HG02588 (cell line): ENCODE measurements around the gene ARHGAP10.
A peak's percentile ranks its signal among the peaks of the same experiment; 100 is the strongest.
"Not testable (repeated sequence)": the region's sequence is repeated elsewhere in the genome, so short reads cannot be mapped to it uniquely, and the experiment has no call there.

Source experiments
- ATAC-seq: cut with Tn5 transposase; IDR thresholded peaks from one replicate; pipeline ENCODE4 v1.9.1; 2021; ENCODE audit warnings: mild to moderate bottlenecking, moderate library complexity; ENCODE audit not compliant: unreplicated experiment

Gene ARHGAP10

DNA sequence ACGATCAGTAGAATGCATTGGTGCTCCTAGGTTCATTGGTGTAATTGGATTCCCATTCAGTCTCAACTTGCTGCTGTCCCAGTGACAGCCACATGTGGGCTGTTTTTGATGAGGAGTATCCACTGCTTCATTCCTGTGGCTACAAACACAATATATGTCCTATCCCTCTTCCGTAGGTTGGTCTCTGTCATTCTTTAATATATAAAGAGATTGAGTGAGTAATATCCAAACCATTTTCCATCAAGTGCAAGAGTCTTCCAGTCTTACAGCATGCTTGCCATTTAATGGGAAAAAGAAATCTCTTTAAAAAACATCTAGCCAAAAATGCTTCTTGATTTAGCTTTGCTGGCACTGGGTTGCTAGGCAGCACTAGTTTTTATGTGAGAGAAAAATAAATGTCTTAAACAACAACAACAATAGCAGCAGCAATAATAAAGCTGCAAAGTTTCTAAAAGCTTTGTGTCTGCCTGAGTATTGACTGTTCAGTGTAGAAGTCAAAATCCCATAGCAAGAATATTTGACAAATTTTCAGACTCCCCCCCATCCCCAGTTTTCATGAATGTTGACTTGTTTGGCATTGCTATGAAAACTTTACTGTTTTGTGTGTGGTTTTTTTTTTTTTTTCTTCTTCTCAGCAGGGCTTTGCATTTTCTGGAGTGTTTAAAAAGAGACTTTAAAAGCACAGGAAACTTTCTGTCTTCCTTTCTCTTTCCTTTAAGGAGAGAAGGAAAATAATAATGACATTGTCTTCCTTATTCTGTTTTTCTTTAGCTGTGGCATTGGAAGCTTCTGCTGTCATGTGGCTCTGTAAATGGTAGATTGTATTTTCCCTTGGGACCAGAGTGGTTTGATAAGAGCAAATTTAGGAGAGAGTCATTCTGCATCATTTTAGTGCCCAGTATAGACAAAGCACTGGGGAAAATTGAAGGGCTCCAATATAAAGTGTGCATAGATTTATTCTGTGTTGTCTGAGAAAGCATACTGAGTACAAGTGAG is 244.3 kb downstream of the ARHGAP10 start:
- ATAC-seq: no peak

DNA sequence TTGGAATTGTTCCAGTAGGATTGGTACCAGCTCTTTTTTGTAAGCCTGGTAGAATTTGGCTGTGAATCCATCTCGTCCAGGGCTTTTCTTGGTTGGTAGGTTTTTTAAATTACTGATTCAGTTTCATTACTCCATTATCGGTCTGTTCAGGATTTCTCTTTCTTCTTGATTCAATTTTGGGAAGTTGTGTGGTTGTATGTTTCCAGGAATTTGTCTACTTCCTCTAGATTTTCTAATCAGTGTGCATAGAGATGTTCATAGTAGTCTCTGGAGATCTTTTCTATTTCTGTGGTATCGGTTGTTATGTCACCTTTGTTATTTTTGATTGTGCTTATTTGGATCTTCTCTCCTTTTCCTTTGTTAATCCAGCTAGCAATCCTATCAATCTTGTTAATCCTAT is 248.7 kb downstream of the ARHGAP10 start:
- ATAC-seq: no peak

GRCh38 chr4:147981305-147981704 is 249.4 kb downstream of the ARHGAP10 start:
- ATAC-seq: peak; percentile 96

GRCh38 chr4:147984065-147984777 is 252.3 kb downstream of the ARHGAP10 start:
- no peak for ATAC-seq

DNA sequence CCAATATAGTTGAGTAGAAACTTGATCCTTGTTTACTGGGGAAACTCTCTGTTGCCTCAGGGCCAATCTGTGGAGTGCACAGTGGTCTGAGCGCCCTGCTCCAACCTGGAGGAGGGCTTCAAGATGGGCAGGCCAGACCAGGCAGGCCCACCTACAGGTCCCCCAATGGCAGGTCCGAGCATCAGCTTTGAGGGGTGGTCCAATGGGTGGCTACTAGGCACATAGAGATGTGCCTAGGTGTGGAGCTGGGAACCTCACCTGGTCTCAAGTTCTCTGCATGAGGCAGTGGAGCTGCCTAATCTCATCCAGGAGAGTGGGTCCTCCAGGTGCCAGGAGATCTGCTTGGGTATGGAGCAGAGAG is 252.9 kb downstream of the ARHGAP10 start:
- no peak for ATAC-seq

DNA sequence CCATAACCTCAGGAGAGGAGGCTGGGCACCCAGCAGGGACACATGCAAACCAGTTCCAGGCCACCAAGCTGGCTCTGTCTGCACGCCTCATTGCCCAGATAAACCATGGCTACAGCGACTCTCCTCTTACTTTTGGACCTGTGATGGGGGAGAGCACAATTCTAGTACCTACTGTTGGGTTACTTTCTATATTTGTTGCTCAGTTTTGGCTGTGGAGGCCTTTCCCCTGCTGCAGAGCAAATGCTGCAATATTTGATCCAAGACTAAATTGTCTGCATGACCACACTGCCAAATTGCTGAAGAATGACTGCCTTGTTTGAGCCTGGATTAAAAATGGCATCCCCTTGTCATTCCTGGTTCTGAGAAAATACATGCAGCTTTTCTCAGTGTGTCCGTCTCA is 253.5 kb downstream of the ARHGAP10 start:
- ATAC-seq: no peak

- peak; percentile 72 for ATAC-seq
Observed at GRCh38 chr4:147987252-147987651, 255.4 kb downstream of the ARHGAP10 start.

GRCh38 chr4:147991543-147992283 is 259.8 kb downstream of the ARHGAP10 start:
- no peak for ATAC-seq

GRCh38 chr4:147994076-147994475 is 262.2 kb downstream of the ARHGAP10 start:
- ATAC-seq: no peak

DNA sequence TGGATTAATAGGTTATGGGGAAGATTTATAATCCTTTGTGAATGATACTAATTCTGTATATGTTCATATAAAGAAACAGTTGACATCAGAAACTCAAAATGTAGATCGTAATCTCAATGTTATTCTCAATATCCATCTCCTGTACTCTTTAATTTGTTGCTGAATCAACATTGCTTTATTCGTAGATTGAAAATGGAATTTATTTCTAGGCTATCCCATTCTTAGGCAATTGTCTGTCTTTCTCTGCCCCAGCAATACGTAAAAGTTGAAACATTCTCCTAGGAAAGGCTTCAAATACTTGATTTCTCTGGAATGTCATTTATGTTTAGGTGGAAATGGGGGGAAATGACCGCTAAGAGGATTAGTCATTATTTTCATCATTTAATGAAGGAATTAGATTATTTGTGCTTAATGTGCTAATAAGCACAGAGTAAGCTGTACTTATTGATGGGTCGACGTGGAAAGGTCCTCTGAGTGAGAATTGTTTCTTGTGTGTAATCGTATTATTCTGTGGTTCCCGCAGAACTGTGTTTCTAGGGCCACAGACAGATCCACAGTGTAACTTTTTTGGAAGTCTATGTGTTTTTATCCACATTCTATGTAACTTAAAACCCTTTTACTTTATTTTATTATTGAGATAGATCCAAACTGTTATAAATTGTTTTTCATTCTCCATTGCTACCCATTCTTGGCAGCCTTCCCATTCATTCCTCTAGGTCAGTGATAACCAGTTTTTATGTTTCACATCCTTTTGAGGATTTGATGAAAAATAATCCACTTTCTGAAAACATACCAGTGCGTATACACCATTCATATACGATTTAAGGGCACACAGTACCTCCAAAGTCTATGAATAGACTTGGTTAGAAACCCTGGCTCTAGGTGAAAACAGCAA is 262.9 kb downstream of the ARHGAP10 start:
- no peak for ATAC-seq

GRCh38 chr4:147996859-147997258 is 265.0 kb downstream of the ARHGAP10 start:
- no peak for ATAC-seq

- ATAC-seq: not testable (repeated sequence)
Observed at GRCh38 chr4:148000038-148000437, 268.1 kb downstream of the ARHGAP10 start.

GRCh38 chr4:148004228-148004857 is 272.5 kb downstream of the ARHGAP10 start:
- no peak for ATAC-seq

GRCh38 chr4:148006001-148006400 is 274.1 kb downstream of the ARHGAP10 start:
- no peak for ATAC-seq

DNA sequence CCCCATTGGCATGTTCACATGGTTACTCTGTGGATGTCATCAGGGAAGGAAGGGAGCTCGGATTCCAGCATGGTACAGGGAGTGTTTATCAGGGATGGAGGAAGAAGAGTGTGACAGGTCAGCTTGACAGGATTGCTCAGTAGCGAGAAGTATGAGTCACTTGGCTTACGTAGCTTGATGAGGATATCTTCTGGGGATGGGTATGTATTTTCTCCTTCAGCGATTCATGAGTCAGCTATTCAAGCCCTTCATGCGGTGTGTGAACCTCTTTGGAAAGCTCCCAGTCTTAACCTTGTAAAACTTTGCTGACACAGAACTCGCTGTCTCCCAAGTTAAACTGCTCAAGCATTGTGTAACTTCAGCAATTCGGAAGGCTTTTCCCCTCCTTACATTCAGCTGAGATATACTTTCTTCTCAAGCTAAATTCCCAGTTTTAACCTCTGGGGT is 275.4 kb downstream of the ARHGAP10 start:
- no peak for ATAC-seq

GRCh38 chr4:148007792-148008191 is 275.9 kb downstream of the ARHGAP10 start:
- ATAC-seq: no peak

DNA sequence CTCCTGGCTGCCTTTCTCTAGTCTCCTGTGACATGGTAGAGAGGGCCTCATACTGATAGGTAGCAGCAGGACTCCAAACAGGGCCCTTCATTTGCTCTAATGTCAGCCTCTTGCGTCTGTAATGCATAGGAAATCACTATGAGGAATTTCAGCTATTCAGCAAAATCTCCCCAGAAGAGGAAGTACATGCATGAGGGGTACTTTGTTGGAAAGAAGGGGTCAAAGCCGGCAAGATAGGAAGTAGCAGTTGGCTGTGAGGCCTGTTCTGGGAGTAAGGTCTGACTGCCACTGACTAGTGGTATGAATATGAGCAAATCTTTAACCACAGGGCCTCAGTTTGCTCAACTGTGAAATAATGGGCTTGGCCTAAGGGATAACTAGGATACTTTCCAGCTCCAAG is 283.2 kb downstream of the ARHGAP10 start:
- ATAC-seq: peak; percentile 59

- no peak for ATAC-seq
Observed at GRCh38 chr4:148015468-148015867, 283.6 kb downstream of the ARHGAP10 start.

DNA sequence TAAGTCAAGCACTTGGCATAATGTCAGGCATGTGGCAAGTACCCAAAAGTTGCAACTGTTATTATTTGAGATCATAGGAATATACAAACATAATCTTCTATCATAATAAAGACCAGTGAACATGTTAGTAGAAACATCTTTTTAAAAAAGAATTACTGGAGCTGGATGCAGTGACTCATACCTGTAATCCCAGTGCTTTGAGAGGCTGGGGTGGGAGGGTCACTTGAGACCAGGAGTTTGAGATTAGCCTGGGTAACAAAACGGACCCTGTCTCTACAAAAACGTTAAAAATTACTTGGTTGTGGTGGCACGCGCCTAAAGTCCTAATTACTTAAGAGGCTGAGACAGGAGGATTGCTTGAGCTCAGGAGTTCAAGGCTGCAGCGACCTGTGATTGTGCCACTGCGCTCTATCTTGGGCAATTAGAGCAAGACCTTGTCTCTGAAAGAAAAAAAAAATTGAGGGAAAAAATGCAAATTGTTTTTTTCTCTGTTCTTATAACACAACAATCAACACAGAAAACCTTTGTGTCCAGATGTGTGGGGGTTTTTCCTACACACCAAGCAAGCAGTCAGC is 284.3 kb downstream of the ARHGAP10 start:
- no peak for ATAC-seq
